ENCODE measurements around the gene FXYD6.
"Not testable (repeated sequence)": the region's sequence is repeated elsewhere in the genome, so short reads cannot be mapped to it uniquely, and the experiment has no call there.

FXYD6 gene

GRCh38 chr11:117876341-117877119 is at the start of gene FXYD6:
Gene FXYD6, minus strand, starts transcription at chr11:117876658. Its CDS starts 33,882 bp downstream, at chr11:117842776.
- no peak for DNase-seq

GRCh38 chr11:117926166-117926565 is 49.7 kb upstream of the FXYD6 start:
- not testable (repeated sequence) for DNase-seq

- no peak for DNase-seq
Measured at GRCh38 chr11:117925198-117925925, 48.9 kb upstream of the FXYD6 start.

GRCh38 chr11:117924631-117925170 is 48.2 kb upstream of the FXYD6 start:
- no peak for DNase-seq

- no peak for DNase-seq
Measured at GRCh38 chr11:117923773-117924172, 47.3 kb upstream of the FXYD6 start.

GRCh38 chr11:117923275-117923674 is 46.8 kb upstream of the FXYD6 start:
- DNase-seq, result no peak

- no peak for DNase-seq
Measured at GRCh38 chr11:117921893-117922292, 45.4 kb upstream of the FXYD6 start.

GRCh38 chr11:117921456-117921855 is 45.0 kb upstream of the FXYD6 start:
- DNase-seq, result no peak

- no peak for DNase-seq
Measured at GRCh38 chr11:117919781-117920221, 43.3 kb upstream of the FXYD6 start.

GRCh38 chr11:117919341-117919740 is 42.9 kb upstream of the FXYD6 start:
- no peak for DNase-seq

- DNase-seq, result no peak
Measured at GRCh38 chr11:117918366-117919255, 42.2 kb upstream of the FXYD6 start.

- DNase-seq, result no peak
Measured at GRCh38 chr11:117917591-117918151, 41.2 kb upstream of the FXYD6 start.

- no peak for DNase-seq
Measured at GRCh38 chr11:117916956-117917355, 40.5 kb upstream of the FXYD6 start.

GRCh38 chr11:117915672-117916235 is 39.3 kb upstream of the FXYD6 start:
- no peak for DNase-seq

- DNase-seq, result no peak
Measured at GRCh38 chr11:117914991-117915618, 38.6 kb upstream of the FXYD6 start.

- DNase-seq, result no peak
Measured at GRCh38 chr11:117914398-117914761, 37.9 kb upstream of the FXYD6 start.

- no peak for DNase-seq
Measured at GRCh38 chr11:117913736-117914397, 37.4 kb upstream of the FXYD6 start.

- no peak for DNase-seq
Measured at GRCh38 chr11:117912497-117912896, 36.0 kb upstream of the FXYD6 start.

GRCh38 chr11:117911694-117912093 is 35.2 kb upstream of the FXYD6 start:
- DNase-seq, result no peak

GRCh38 chr11:117910941-117911655 is 34.6 kb upstream of the FXYD6 start:
- no peak for DNase-seq

Data from NCI-H187 treated with DMSO at 0.1 percent for 48 hours (cell line).